PC-9 (cell line): ENCODE data around the gene ETFA. TPM values are rescaled to one million over a fixed set of nuclear protein-coding genes. Genes with fewer than 3 reads are reported as not detected.

Experiments
- BruUV-seq: library from RNA; stranded (reverse); fragments of 400-500 nt; replicated peaks from 2 replicates; lab custom pipeline; 2021; lab: Mats Ljungman, UMichigan
- CTCF ChIA-PET: fragments of 300-600 bp; sonication (Branson Sonifier 250); formaldehyde crosslinking; loops from one replicate; lab custom pipeline; 2022; ENCODE audit warnings: antibody characterized with exemption; lab: Charles Lee
- POLR2A ChIA-PET: fragments of 300-600 bp; sonication (Branson Sonifier 250); formaldehyde crosslinking; loops from one replicate; lab custom pipeline; 2022; ENCODE audit warnings: antibody characterized with exemption; ENCODE audit not compliant: unreplicated experiment; lab: Charles Lee
- DNase-seq, 2 experiments: peaks; one replicate each; pipeline versions ENCODE4 v3.0.0 to v3.0.0-alpha.2; 2015 to 2022; ENCODE audit warnings: mixed read lengths in 1 of 2
- H2AFZ ChIP-seq: fragments of 200-600 bp; sonication (generic); 2 replicates; pipeline ENCODE4 v1.8.1; 2017; ENCODE audit warnings: antibody characterized with exemption
- H3F3A ChIP-seq: fragments of 200-600 bp; sonication (generic); 2 replicates; pipeline ENCODE4 v1.8.1; 2017; ENCODE audit warnings: antibody characterized with exemption, mild to moderate bottlenecking, low read depth; ENCODE audit not compliant: insufficient read depth
- H3K27ac ChIP-seq: fragments of 200-600 bp; sonication (generic); 2 replicates; pipeline ENCODE4 v1.6.1; 2016; ENCODE audit warnings: mixed run types
- H3K27me3 ChIP-seq: fragments of 200-600 bp; sonication (generic); 2 replicates; pipeline ENCODE4 v1.6.1; 2016; ENCODE audit warnings: low read depth, mixed run types; ENCODE audit not compliant: insufficient read depth
- H3K36me3 ChIP-seq: fragments of 200-600 bp; sonication (generic); 2 replicates; pipeline ENCODE4 v1.6.1; 2016; ENCODE audit warnings: low read depth, mixed run types
- H3K4me1 ChIP-seq: fragments of 200-600 bp; sonication (generic); replicated peaks from 2 replicates; pipeline ENCODE4 v1.6.1; 2016; ENCODE audit warnings: mixed run types; ENCODE audit not compliant: insufficient read depth
- H3K4me2 ChIP-seq: fragments of 200-600 bp; sonication (generic); 2 replicates; pipeline ENCODE4 v1.6.1; 2017; ENCODE audit warnings: mixed run types
- H3K4me3 ChIP-seq: fragments of 200-600 bp; sonication (generic); 2 replicates; pipeline ENCODE4 v1.6.1; 2016; ENCODE audit warnings: mixed run types
- H3K79me2 ChIP-seq: fragments of 200-600 bp; sonication (generic); 2 replicates; pipeline ENCODE4 v1.6.1; 2017; ENCODE audit warnings: low read depth, mixed run types
- H3K9me2 ChIP-seq: fragments of 200-600 bp; sonication (generic); 2 replicates; pipeline ENCODE4 v1.8.1; 2017; ENCODE audit warnings: mild to moderate bottlenecking; ENCODE audit not compliant: insufficient read depth
- H3K9me3 ChIP-seq: fragments of 200-600 bp; sonication (generic); 2 replicates; pipeline ENCODE4 v1.8.1; 2016; ENCODE audit warnings: low read depth; ENCODE audit not compliant: insufficient read depth
- H4K20me1 ChIP-seq: fragments of 200-600 bp; sonication (generic); 2 replicates; pipeline ENCODE4 v1.8.1; 2017; ENCODE audit not compliant: insufficient read depth
- CTCF ChIP-seq: fragments of 200-600 bp; sonication (generic); conservative IDR thresholded peaks from 2 replicates; pipeline ENCODE4 v1.6.1; 2017; ENCODE audit warnings: mixed run types, antibody characterized with exemption, mild to moderate bottlenecking, moderate library complexity
- EZH2 ChIP-seq: fragments of 200-600 bp; sonication (generic); IDR thresholded peaks from 2 replicates; pipeline ENCODE4 v1.8.0; 2017; ENCODE audit warnings: antibody characterized with exemption, low read depth
- intact Hi-C: fragments of 100-400 bp; cut with micrococcal nuclease; formaldehyde crosslinking; loops from one replicate; pipeline ENCODE4 v1.10.0; 2022; ENCODE audit not compliant: unreplicated experiment
- total RNA-seq: library from RNA; stranded (reverse); gene quantifications from 2 replicates; pipeline ENCODE4 v1.2.3, GENCODE V29; 2021

The ETFA gene
- total RNA-seq, 1 experiment from 2014 or later: 187 TPM

- H2AFZ ChIP-seq: no peak overlapping the region
- CTCF ChIA-PET: interaction anchor here (0.5 kb wide), 1 partner anchor 470 kb away, joined by 3 read pairs; no protein-coding TSS in a partner anchor
- POLR2A ChIA-PET: no interaction called here
- H3K27ac ChIP-seq: no peak overlapping the region
- no peaks in the 10 kb centered on the region for H3K9me3 ChIP-seq
- H3K4me1 ChIP-seq: peaks cover 9% of the 10 kb centered on the region
- no peaks in the 10 kb centered on the region for H3K79me2 ChIP-seq
- BruUV-seq: no TSS peak
- no peak overlapping the region for H3K4me2 ChIP-seq
- intact Hi-C loops: no loop called here
- H3K27me3 ChIP-seq: no peaks in the 10 kb centered on the region
- H3K36me3 ChIP-seq: no peaks in the 10 kb centered on the region
- no peak overlapping the region for H3K4me3 ChIP-seq
- H3F3A ChIP-seq: no peaks in the 10 kb centered on the region
- no peak for TF ChIP-seq CTCF
- TF ChIP-seq EZH2: no peak
- no peak for DNase-seq
- no peaks in the 10 kb centered on the region for H4K20me1 ChIP-seq
- no peaks in the 10 kb centered on the region for H3K9me2 ChIP-seq
Measured at GRCh38 chr15:76173317-76173834, 137.9 kb downstream of the ETFA start.

DNA sequence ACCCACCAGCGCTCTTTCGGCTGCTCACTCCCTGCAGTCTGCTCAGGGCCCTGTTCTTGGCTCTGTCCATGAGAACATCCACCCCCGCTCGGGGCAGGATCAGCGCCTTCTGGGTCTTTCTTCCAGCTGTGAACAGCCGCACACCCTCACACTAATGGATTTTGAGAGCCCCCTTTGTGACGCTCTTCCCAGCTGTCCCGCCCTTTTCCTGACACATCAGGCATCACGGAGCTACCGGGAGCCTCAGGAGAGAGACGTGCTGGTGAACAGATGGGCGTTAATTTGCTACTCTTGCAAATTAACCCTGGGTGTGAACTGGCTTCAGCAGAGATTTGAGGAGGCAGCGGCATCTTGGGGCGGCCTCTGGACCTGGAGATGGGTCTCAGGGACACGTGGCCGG is 138.5 kb downstream of the ETFA start:
- BruUV-seq: no TSS peak
- ChIA-PET CTCF (interaction anchor here (0.5 kb wide), 1 partner anchor 471 kb away, joined by 3 read pairs; no protein-coding TSS in a partner anchor), POLR2A (no interaction called here)
- Histone ChIP-seq H3K36me3 (no peaks in the 10 kb centered on the region), H3K27me3 (no peaks in the 10 kb centered on the region), H4K20me1 (no peaks in the 10 kb centered on the region), H3K9me2 (no peaks in the 10 kb centered on the region), H3F3A (no peaks in the 10 kb centered on the region), H3K79me2 (no peaks in the 10 kb centered on the region), H3K4me2 (no peak overlapping the region), H3K4me3 (no peak overlapping the region), H3K4me1 (peaks cover 5% of the 10 kb centered on the region), H3K27ac (no peak overlapping the region), H3K9me3 (no peaks in the 10 kb centered on the region), H2AFZ (no peak overlapping the region)
- DNase-seq: no peak
- no peak for TF ChIP-seq CTCF
- TF ChIP-seq EZH2: no peak
- intact Hi-C loops: no loop called here

- H3K27me3 ChIP-seq: no peaks in the 10 kb centered on the region
- no peak overlapping the region for H3K4me2 ChIP-seq
- CTCF ChIA-PET: no interaction called here
- H3K36me3 ChIP-seq: no peaks in the 10 kb centered on the region
- no peaks in the 10 kb centered on the region for H3K79me2 ChIP-seq
- no peak overlapping the region for H2AFZ ChIP-seq
- POLR2A ChIA-PET: no interaction called here
- no peaks in the 10 kb centered on the region for H3K9me3 ChIP-seq
- no peaks in the 10 kb centered on the region for H4K20me1 ChIP-seq
- H3K9me2 ChIP-seq: no peaks in the 10 kb centered on the region
- no peak for DNase-seq
- H3K4me1 ChIP-seq: no peaks in the 10 kb centered on the region
- H3F3A ChIP-seq: no peaks in the 10 kb centered on the region
- TF ChIP-seq CTCF: no peak
- no peak for TF ChIP-seq EZH2
- intact Hi-C loops: no loop called here
- no peak overlapping the region for H3K4me3 ChIP-seq
- no peak overlapping the region for H3K27ac ChIP-seq
- BruUV-seq: no TSS peak
Measured at GRCh38 chr15:76169911-76170800, 141.1 kb downstream of the ETFA start.
